ENCODE data around the gene PEX5L.

DNA sequence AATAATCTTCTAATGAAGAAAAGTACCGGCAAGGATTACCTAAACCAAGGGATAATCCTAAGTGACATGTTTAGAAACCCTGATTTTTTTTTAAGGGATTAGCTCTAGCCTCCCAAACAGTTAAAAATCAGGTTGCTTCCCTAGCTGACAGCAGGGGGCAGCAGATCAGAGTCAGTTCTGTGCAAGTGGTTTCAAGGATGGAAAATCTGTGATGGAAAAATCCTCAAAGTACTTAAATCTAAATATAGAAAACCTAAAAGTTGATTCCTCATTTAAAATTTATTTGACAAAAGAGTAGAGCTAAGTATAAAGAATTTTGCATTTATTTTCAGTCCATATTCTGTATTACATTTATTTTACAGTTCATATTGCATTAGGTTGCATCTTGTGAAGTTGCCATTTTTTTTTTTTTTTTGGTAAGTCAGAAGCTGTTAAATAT lies 107.6 kb downstream of the PEX5L start:
- no peak for TF ChIP-seq POLR2A (IDR thresholded peaks at IDR 0.05)
- TF ChIP-seq, protein P1, sequence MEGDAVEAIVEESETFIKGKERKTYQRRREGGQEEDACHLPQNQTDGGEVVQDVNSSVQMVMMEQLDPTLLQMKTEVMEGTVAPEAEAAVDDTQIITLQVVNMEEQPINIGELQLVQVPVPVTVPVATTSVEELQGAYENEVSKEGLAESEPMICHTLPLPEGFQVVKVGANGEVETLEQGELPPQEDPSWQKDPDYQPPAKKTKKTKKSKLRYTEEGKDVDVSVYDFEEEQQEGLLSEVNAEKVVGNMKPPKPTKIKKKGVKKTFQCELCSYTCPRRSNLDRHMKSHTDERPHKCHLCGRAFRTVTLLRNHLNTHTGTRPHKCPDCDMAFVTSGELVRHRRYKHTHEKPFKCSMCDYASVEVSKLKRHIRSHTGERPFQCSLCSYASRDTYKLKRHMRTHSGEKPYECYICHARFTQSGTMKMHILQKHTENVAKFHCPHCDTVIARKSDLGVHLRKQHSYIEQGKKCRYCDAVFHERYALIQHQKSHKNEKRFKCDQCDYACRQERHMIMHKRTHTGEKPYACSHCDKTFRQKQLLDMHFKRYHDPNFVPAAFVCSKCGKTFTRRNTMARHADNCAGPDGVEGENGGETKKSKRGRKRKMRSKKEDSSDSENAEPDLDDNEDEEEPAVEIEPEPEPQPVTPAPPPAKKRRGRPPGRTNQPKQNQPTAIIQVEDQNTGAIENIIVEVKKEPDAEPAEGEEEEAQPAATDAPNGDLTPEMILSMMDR (IDR thresholded peaks at IDR 0.05): peak; percentile 53 to 74 (median 60)

Data from heart left ventricle (tissue), 13 donors.